Urinary bladder (tissue), 4 donors: ENCODE data around the gene RIN3. TPM values are rescaled to one million over a fixed set of nuclear protein-coding genes. Genes with fewer than 3 reads are reported as not detected.

Experiments used
- DNase-seq: peaks from one replicate; pipeline ENCODE4 v3.0.0-alpha.2; 2015; ENCODE audit errors: extremely low spot score
- H3K27ac ChIP-seq: one replicate; pipeline ENCODE4 v1.5.1; 2013; ENCODE audit warnings: low read depth, mild to moderate bottlenecking, moderate library complexity
- H3K36me3 ChIP-seq: one replicate; pipeline ENCODE4 v1.6.1; 2013; ENCODE audit warnings: mild to moderate bottlenecking, moderate library complexity; ENCODE audit not compliant: insufficient read depth
- H3K4me1 ChIP-seq: one replicate; pipeline ENCODE4 v1.6.1; 2013; ENCODE audit warnings: mild to moderate bottlenecking, moderate library complexity; ENCODE audit not compliant: insufficient read depth
- H3K4me3 ChIP-seq: one replicate; pipeline ENCODE4 v1.5.1; 2013; ENCODE audit warnings: low read depth, low read length
- WGBS: extraction: QIAGEN DNeasy Blood & Tissue Kit; methylation state at CpG from one replicate; pipeline ENCODE4 v1.1.7; 2013; 5-methylcytosine and 5-hydroxymethylcytosine counted together
- polyA plus RNA-seq: library from polyadenylated mRNA; stranded (reverse); fragments of 200-250 nt; gene quantifications from one replicate; pipeline ENCODE4 v1.2.3, GENCODE V29; 2013
- total RNA-seq: library from RNA; depleted of rRNA; stranded (reverse); fragments of >200 nt; gene quantifications from one replicate; pipeline ENCODE4 v1.2.3, GENCODE V29; 2014
- donor health status: healthy with polysubstance abuse.
- donor health status: healthy.

Gene RIN3
- total and polyA plus RNA-seq, 2 donors, result 9.1 to 21.7 TPM

DNA sequence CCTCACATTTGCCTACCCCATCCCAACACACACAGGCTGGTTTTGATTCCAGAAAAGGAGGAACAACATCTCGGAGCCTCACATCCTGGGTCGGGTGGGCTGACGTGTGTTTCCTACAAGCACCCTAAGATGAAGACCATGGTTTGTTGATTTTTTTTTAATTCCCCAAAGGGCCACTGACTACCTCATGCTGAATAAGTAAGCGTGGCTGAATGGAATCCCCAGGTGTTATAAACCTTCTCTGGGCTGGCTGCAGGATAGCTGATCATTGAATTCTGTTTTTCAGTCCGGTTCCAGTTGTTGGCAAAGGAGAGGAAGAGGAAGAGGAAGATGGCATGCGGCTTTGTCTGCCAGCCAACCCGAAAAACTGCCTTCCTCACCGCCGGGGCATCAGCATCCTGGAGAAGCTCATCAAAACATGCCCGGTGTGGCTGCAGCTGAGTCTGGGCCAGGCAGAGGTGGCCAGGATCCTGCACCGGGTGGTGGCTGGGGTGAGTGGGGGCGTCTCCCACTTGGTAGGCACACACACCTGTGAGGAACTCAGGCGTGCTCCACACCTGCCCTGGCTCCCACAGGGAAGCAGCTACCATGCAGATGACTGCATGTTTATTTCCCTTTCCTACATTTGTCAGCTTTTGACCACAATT, 42.0 kb downstream of the RIN3 start:
- no peaks in the 10 kb centered on the region for H3K4me1 ChIP-seq
- no peak overlapping the region for H3K4me3 ChIP-seq
- H3K27ac ChIP-seq, result no peak overlapping the region
- peaks cover 4% of the 10 kb centered on the region for H3K36me3 ChIP-seq
- no peak for DNase-seq
- WGBS, result 82% methylated on average over 13 of the region's 13 CpGs

- H3K27ac ChIP-seq, result no peak overlapping the region
- no peak for DNase-seq
- H3K4me3 ChIP-seq, result no peak overlapping the region
- 90% methylated on average over 4 of the region's 4 CpGs for WGBS
- peaks cover 4% of the 10 kb centered on the region for H3K36me3 ChIP-seq
- no peaks in the 10 kb centered on the region for H3K4me1 ChIP-seq
Measured at GRCh38 chr14:92556255-92556741, 42.7 kb downstream of the RIN3 start.

GRCh38 chr14:92556863-92557543, 43.4 kb downstream of the RIN3 start:
- H3K4me3 ChIP-seq, result no peak overlapping the region
- WGBS, result 94% methylated on average over 16 of the region's 16 CpGs
- no peak for DNase-seq
- H3K27ac ChIP-seq, result no peak overlapping the region
- peaks cover 4% of the 10 kb centered on the region for H3K36me3 ChIP-seq
- H3K4me1 ChIP-seq, result no peaks in the 10 kb centered on the region

DNA sequence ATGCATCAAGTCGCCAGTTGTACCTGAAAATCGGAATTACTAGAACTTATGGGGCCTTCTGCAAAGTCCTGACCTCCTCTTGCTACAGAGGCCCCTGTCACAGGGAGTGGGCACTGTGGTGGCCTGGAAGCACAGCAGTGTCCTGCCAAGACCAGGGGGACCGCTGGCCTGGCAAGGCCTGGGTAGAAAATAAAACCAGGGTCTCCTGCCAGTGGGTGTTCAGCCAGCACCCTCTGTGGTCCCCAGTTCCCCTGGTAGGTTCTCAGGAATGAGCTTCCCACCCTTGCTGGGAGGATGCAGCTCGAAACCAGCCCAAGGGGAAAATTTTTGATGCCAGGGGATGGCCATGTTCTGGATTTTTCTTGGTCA, 43.9 kb downstream of the RIN3 start:
- H3K27ac ChIP-seq, result no peak overlapping the region
- 98% methylated on average over 4 of the region's 4 CpGs for WGBS
- H3K4me3 ChIP-seq, result no peak overlapping the region
- no peak for DNase-seq
- no peaks in the 10 kb centered on the region for H3K4me1 ChIP-seq
- H3K36me3 ChIP-seq, result peaks cover 4% of the 10 kb centered on the region

DNA sequence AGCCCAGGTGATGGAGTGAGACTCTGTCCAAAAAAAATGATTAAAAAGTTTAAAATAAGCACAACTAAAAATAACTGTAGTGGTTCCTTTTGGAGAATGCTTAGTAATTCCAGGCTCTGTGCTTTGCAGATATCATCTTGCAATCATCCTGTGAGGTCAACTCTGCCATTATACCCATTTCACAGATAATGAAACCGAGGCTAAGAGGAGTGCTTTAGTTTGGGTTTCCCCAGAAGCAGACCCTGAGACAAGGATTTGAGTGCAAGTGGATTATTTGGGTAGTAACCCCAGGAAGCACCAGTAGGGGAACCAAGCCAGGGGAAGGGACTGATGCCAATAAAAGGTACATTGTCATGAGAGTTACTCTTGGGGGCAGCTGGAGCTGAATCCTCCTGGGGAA, 44.7 kb downstream of the RIN3 start:
- no peak for DNase-seq
- WGBS, result 79% methylated on average over 1 of the region's 1 CpG
- no peaks in the 10 kb centered on the region for H3K4me1 ChIP-seq
- H3K36me3 ChIP-seq, result peaks cover 4% of the 10 kb centered on the region
- H3K27ac ChIP-seq, result no peak overlapping the region
- no peak overlapping the region for H3K4me3 ChIP-seq

- WGBS, result 85% methylated on average over 4 of the region's 4 CpGs
- DNase-seq, result no peak
- H3K27ac ChIP-seq, result no peak overlapping the region
- no peaks in the 10 kb centered on the region for H3K4me1 ChIP-seq
- H3K4me3 ChIP-seq, result no peak overlapping the region
- H3K36me3 ChIP-seq, result peaks cover 4% of the 10 kb centered on the region
Measured at GRCh38 chr14:92559486-92559885, 45.9 kb downstream of the RIN3 start.

GRCh38 chr14:92560106-92560865, 46.7 kb downstream of the RIN3 start:
- Histone ChIP-seq H3K36me3 (peaks cover 4% of the 10 kb centered on the region), H3K4me1 (no peaks in the 10 kb centered on the region), H3K27ac (no peak overlapping the region), H3K4me3 (no peak overlapping the region)
- no peak for DNase-seq
- 92% methylated on average over 15 of the region's 15 CpGs for WGBS

DNA sequence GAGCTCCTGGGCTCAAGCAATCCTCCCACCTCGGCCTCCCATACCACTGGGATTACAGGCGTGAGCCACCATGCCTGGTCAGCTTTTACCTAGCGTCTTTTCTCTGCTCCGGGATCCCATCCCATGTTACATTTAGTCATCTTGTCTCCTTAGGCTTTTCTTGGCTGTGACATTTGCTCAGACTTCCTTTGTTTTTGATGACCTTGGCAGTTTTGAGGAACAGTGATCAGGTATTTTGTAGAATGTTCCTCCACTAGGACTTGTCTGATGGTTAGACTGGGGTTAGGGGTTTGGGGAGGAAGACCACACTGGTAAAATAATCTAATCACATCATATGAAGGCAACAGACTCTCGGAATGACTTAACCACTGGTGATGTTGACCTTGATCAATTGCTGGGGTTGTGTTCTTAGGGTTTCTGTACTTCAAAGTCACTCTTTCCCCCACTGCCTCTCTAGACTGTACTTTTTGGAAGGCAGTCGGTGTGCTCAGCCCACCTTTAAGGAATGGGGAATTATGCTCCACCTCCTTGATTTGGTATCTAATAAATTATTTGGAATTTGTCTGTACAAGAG, 48.4 kb downstream of the RIN3 start:
- Histone ChIP-seq H3K27ac (no peak overlapping the region), H3K36me3 (peaks cover 4% of the 10 kb centered on the region), H3K4me1 (no peaks in the 10 kb centered on the region), H3K4me3 (no peak overlapping the region)
- WGBS, result 96% methylated on average over 6 of the region's 6 CpGs
- no peak for DNase-seq

- Histone ChIP-seq H3K4me1 (no peaks in the 10 kb centered on the region), H3K36me3 (no peaks in the 10 kb centered on the region), H3K27ac (no peak overlapping the region), H3K4me3 (no peak overlapping the region)
- no peak for DNase-seq
- WGBS, result 34% methylated on average over 1 of the region's 1 CpG
Measured at GRCh38 chr14:92563359-92563758, 49.8 kb downstream of the RIN3 start.

GRCh38 chr14:92563765-92564285, 50.2 kb downstream of the RIN3 start:
- H3K4me1 ChIP-seq, result no peaks in the 10 kb centered on the region
- H3K27ac ChIP-seq, result no peak overlapping the region
- H3K36me3 ChIP-seq, result no peaks in the 10 kb centered on the region
- WGBS, result 63% methylated on average over 1 of the region's 1 CpG
- DNase-seq, result no peak
- no peak overlapping the region for H3K4me3 ChIP-seq

GRCh38 chr14:92564344-92565039, 50.9 kb downstream of the RIN3 start:
- DNase-seq, result no peak
- 93% methylated on average over 13 of the region's 13 CpGs for WGBS
- H3K4me3 ChIP-seq, result no peak overlapping the region
- no peaks in the 10 kb centered on the region for H3K36me3 ChIP-seq
- H3K27ac ChIP-seq, result no peak overlapping the region
- no peaks in the 10 kb centered on the region for H3K4me1 ChIP-seq

GRCh38 chr14:92565040-92565717, 51.6 kb downstream of the RIN3 start:
- no peaks in the 10 kb centered on the region for H3K36me3 ChIP-seq
- WGBS, result 82% methylated on average over 6 of the region's 6 CpGs
- no peak overlapping the region for H3K4me3 ChIP-seq
- no peak for DNase-seq
- H3K4me1 ChIP-seq, result no peaks in the 10 kb centered on the region
- H3K27ac ChIP-seq, result no peak overlapping the region

GRCh38 chr14:92565718-92566115, 52.1 kb downstream of the RIN3 start:
- no peaks in the 10 kb centered on the region for H3K36me3 ChIP-seq
- no peak overlapping the region for H3K27ac ChIP-seq
- no peaks in the 10 kb centered on the region for H3K4me1 ChIP-seq
- H3K4me3 ChIP-seq, result no peak overlapping the region
- DNase-seq, result no peak
- 88% methylated on average over 2 of the region's 2 CpGs for WGBS
